Activated CD4-positive, alpha-beta T cell treated with anti-CD3 and anti-CD28 coated beads for 24 hours (primary cell): ENCODE results near the gene MBTPS2.
A peak's percentile ranks its signal among the peaks of the same experiment; 100 is the strongest.
"Not testable (repeated sequence)": the region's sequence is repeated elsewhere in the genome, so short reads cannot be mapped to it uniquely, and the experiment has no call there.

ENCODE experiments used
- DNase-seq, 2 donors: peaks; one replicate each; pipeline ENCODE4 v3.0.0-alpha.2; 2020; ENCODE audit warnings: low read depth in 2 of 2

MBTPS2 gene

DNA sequence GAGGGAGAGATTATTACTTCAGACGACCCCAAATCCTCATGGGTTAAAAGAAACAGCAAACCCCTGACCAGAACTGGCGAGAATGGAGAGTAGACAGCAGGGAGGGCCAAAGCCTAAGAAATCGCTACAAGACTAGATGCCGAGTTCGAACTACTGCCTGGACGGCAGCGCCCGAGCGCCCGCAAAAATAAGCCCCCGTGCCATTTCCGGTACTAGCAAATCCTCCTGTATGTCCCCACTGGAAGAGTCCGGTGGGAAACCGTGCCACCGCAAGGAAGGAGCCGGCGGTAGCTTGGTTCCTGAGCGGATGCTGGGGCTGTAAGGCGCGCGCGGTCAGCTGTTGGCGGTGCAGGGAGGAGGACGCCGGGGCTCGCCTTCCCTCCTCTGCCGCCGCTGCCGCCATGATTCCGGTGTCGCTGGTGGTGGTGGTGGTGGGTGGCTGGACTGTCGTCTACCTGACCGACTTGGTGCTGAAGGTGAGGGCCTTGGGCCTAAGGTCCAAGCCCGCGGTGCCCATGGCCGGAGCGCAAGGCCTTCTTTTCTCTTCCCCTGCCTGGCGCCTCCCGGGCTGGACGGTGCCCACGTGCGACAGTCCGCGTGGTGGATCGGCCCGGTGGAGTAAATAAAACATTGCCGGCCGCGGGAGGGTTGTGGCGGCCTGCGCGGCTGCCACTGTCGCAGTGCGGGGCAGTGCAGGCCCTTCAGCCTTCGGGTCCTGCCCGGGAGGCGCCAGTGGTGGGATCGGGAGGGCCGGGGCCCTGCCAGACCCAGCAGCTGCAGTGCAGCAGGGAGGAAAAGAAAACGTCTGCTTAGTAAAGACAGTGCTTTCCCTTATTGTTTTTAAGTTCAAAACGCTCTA is at the start of gene MBTPS2:
Gene MBTPS2 (plus strand): TSS at position 284 of the 859 bp plus-strand sequence. CDS start 118 bp downstream, at position 402.
- peak; percentile 68 to 71 for DNase-seq

DNA sequence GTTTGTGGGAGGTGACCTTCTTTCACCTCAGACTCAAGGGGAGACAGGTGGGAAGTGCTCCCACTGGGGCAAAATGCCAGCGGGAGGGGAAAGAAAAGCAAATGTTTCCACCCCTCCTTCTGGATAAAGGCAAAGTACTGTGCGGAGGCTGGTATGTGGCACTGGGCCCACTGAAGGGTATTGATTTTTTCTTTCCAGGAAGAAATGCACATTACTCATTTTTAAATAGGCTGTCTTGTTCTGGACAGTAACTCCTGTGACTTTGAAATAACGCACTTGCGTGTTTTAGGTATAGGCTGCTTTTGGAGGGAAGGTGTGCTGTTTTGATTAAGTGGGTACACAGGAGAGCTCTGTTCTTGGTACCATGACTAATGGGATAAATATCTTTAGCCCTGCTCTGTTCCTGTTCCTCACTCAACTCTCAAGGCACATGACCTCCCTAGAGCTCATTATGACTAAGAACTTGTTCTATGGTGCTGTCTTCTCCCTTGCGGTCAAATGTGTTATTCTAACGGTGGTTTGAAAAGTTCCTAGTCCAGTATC is 40.7 kb upstream of the MBTPS2 start:
- no peak for DNase-seq

DNA sequence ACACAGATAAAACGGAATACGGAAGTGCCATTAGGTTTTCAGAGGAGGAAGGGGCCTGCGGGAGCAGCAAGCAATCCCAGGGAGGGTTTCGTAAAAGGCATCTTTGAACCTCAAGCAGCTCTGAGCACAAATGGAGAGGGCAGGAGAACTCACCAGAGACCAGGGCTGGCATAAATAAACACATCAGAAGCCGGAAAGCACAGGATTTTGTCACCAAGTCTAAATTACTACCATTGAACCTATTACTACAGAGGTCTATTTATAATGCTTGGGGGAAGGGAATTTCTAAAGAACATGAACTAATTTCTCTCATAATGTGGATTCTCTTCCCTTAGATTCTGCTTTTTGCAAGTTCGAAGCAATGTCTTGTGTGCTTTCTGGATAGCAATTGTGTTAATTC is 39.6 kb upstream of the MBTPS2 start:
- DNase-seq = no peak

DNA sequence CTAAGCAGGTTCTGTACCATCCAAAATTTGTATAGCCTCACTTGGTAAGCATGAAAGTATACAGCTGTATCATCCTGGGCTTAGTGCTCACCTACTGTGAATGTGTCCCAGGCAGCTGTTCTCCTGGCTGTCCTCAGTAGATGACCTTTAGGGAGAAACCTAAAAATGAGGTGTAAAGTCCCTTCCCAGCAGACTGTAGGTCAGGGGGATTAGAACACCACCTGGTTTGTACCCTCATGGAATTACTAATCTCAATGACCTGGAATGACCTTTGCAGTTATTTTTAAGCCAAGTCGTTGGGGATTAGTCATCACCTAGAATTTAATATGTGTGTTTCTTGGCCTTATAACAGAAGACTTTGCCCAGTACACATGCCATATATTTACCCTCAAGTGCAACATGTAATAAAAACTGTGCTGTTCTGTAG is 39.1 kb upstream of the MBTPS2 start:
- DNase-seq = no peak

DNA sequence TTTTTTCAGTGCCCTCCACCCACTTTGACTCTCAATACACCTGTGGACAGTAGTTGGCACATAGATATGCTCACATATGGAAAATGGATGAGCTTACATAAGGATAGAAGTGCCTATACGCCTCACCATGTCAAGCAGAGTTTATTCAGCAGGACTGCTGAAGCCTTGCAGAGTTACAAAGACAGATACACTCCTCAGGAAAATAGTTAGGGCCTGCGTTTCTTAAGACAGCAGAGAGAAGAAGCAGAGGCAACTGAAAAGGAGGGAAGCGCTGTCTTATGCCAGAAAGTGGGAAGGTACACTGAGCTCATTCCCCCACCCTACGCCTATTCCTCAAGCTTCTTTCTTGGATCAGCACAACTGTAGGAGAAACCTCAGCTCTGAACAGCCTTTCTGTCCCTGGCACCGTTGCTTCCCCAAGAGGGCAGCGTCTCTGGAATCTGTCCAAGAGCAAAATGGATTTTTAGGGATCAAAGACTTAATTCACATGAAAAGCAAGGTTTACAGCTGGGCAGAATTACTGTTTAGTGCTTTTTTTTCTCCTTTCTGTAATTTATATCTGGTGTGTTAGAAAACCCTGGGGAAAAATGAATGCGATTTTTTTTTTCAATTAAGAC is 37.3 kb upstream of the MBTPS2 start:
- no peak for DNase-seq

DNA sequence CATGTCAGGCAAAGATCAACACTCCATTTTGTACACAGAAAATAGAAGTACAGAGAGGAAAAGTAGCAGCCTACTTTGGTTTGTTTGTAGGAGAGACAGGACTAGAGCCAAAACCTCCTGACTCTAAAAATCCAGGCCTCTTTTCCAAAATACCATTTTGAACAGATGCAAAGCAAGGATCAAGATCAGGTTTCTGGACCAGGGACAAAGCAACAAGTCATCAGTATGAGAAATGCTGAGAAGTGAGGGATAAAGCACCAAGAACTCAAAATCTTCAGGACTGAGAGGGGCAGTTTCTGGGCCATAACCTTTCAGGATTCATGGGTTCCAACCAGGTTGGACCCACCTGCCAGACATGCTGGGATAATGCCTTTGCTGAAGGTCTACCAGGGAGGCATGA is 36.6 kb upstream of the MBTPS2 start:
- DNase-seq = no peak

DNA sequence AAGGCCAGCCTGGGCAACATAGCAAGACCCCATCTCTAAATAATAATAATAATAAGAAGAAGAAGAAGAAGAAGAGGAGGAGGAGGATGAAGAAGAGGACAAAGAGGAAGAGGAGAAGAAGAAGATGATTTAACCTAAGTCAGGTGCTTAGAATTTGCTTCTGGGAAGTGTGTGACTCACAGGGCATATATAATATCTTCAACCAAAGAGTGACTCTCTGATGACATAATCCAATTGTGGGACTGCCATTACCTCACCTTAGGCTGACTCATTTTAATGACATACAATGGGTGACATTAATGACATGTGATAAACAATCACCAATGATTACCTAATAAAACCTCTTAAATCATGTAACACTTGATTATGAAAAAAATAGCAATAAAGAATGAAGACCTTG is 32.7 kb upstream of the MBTPS2 start:
- no peak for DNase-seq

DNA sequence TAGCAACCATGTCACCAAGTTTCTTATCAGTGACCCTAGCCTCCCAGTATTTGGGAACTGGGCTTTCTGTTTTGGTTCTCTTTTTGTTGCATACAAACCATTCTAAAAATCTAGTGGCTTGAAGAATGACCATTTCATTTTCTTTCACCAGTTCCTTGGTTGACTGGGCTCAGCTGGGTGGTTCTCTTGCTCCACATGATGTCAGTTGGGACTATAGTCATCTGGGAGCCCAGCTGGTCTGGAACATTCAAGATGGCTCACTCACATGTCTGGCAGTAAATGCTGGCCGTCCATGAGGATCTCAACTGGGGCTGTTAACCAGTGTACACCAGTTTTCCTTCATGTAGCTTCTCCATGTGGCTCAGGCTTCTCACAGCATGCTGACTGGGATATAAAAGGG is 27.6 kb upstream of the MBTPS2 start:
- no peak for DNase-seq

DNA sequence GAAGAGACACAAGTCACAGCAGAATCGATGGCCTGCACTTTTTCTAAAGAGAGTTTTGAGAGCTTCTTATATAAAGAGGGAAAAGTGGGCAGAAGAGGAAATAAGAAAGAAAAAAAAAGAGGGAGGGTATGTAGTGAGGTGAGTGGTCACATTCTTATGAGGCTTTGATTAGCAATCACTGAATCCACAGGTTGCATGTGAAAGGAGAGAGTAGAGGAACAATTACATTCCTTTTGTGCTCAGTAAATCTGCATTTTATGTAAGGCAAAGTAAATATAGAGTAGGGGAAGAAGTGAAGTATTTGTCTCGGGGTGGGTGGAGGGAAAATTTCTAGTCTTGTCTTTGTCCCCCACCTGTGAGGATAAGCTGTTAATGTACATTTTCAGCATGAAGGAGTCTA is 26.8 kb upstream of the MBTPS2 start:
- no peak for DNase-seq

DNA sequence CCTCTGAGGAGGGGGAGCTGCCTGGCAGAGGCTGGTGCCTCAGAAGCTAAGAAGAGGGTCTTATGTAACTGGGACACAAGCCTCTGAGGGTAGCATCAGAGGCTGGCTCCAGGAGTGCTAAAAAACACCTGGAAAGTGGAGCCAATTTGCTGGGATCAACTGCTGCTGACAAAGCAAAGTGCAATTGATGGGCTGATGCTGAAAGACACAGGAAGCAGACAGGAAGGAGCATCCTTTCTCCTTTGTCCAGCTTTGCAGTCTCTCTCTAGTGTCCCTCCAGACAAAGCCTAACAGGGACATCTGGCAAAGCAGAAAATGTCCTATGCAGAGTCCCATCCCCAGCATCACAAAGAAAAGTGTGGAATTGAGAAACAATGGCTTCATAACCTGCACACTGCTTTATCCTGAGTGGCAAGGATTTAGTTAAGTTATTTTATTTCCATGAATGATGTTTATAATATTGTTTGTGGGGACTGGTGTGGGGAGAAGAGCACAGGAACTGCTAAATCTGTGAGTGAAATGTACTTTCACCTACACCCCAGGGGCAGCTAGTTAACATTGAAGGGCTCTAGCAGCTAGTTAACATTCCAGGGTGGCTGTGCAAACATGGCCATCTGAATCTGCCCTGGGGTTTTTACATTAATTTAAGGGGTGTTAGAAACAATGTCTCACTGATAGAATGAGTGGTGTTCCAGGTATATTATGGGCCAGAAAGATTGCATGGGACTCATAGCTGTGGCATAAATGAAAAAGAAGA is 25.6 kb upstream of the MBTPS2 start:
- no peak for DNase-seq

DNA sequence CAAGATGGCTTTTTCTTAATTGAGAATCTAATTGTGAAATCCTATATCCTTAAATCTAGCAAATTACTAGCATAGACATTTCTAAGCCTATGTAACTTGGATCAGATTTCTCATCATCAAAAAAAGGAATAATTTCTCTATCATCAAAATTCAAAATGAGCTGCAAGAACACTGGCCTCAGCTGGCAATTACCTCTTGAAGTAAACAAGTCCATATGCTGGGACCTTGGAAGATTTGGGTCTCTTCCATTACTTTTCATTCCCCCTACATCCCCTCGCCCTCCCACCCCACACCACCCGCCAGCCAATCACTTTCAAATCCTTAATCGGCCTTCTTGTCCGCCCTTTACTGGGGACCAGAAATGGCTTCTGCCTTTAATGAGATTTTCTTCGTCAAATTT is 23.3 kb upstream of the MBTPS2 start:
- no peak for DNase-seq

DNA sequence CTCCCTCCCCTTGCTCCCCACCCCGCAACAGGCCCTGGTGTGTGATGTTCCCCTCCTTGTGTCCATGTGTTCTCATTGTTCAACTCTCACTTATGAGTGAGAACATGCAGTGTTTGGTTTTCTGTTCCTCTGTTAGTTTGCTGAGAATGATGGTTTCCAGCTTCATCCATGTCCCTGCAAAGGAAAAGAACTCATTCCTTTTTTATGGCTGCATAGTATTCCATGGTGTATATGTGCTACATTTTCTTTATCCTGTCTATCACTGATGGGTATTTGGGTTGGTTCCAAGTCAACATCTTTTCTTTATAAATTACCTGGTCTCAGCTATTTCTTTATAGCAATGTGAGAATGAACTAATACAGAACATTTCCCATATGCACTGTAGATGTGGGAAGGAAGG is 19.2 kb upstream of the MBTPS2 start:
- not testable (repeated sequence) for DNase-seq

DNA sequence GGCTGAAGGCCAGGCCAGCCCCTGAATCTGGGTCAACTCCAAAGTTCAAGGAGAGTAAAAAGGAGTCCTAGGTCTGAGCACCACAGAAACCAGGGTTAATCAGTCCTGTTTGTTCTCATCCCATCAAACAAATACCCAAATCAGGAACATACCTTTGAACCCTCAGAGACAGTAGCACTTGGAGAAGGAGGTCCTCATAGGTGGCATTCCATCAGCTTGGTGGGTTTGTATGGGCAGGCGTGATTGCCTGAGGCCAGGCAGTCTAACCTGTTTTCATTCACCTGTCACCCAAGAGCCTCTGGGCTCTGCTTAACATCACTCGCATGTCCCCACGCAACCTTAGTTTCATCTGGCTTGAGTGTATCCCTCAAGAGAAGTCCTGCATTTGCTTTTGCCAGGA is 17.5 kb upstream of the MBTPS2 start:
- no peak for DNase-seq

DNA sequence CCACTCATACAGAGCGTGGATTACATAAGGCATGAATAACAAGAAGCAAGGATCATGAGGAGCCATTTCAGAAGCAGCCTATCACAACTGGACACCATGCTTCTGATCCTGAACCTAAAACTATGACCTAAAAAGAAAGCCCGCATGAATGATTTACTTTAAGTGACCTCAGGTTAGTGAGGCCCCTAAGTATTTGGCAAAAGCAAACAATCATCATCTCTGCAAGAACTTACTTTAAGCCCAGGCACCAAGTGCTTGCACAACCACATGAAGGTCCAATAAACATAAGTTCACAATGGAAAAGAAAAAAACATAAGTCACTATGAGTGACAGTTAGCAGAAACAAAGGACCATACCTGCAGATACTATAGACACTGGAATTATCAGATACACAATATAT is 7.9 kb upstream of the MBTPS2 start:
- DNase-seq = no peak

DNA sequence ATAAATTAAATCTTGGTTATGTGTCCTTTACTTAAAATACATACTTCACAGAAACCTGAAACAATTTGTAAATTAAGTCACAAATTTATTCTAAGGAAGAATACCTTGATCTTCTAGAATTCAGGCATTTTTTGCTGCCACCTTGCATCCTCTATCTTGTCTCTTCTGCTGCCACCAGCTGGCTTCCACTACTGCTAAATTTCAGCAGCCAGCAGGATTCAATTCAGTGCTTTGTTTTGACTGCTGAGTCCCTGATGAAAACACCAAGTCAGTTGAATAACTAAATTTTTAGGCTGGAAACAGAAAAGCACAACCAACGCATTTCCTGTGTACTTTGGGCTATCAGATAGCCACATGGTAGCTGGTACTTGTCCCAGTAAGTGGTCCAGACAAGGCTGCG is 2.4 kb upstream of the MBTPS2 start:
- no peak for DNase-seq

DNA sequence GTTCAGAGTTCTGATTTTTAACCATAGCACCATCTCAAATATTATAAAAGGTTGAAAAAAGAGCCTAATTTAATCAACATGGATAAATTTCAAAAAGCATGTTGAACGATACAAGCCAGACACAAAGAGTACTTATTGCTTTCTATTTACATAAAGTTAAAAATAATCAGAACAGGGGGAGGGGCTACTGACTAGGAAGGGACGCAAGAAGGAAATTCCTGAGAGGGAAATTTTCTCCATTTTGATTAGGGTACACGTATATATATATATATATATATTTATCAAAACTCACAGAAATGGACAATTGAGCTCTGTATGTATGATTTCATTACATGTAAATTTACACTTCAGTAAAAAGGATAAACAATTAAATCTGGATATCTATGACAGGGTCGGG is 482 bp upstream of the MBTPS2 start:
- no peak for DNase-seq

DNA sequence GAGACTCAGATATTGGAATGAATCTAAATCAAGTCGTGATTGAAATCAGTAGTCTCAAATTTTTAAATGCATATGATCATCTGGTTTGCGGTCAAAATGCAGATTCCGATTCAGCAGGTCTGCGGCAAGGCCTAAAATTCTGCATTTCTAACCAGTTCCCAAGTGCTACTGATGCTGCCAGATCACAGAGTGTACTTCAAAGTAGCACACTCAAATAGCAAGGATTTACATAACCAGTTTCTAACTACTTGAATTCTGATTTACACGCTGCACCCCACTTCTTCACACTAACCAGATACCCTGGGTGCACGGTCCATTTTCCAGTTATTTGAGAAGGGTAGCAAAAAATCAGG is 752 bp downstream of the MBTPS2 start:
- DNase-seq = peak in 1 of 2 donors; percentile 6

DNA sequence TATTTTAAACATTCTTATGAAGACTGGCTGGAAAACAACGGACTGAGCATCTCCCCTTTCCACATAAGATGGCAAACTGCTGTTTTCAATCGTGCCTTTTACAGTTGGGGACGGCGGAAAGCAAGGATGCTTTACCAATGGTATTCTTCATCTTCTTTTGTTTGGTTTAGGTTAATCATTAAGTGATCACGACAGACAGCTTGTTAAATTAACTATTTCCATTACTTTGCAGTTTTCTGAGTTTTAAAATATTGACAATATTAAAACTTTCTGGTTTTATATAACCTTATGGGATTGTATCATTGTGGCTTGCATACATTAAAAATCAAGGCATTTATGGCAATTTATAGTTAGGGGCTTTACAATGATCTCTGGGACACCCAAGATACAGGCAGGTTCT is 3.8 kb downstream of the MBTPS2 start:
- DNase-seq = no peak

DNA sequence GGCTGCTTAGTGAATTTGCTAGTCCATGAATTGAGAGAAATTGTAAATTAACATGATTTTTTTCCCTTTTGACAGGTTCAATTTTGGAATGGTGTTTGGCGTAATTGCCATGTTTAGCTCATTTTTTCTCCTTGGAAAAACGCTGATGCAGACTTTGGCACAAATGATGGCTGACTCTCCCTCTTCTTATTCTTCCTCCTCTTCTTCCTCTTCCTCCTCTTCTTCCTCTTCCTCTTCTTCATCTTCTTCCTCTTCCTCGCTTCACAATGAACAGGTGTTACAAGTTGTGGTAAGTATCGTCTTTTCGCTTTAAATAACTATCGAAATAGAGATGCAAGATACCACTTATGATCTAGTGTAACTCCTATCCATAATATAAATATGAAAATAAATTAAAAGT is 5.7 kb downstream of the MBTPS2 start:
- DNase-seq = no peak

DNA sequence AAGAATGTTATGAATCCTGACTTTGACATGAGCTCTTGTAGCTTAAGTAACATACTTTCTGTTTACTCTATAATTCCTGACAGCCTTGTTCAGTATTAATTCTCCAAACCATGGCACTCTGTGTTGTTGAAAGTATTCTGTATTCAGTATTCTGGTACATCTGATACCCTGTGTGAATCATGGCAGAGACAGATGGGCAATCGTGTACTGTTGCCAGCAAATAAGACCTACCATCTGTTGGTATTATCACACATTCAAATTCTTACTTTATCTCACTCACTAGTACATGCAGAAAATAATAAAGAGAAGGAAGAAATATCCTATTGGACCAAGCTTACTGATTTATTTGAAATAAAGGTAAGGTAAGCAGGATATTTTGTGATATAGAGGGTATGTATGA is 7.9 kb downstream of the MBTPS2 start:
- DNase-seq = no peak

DNA sequence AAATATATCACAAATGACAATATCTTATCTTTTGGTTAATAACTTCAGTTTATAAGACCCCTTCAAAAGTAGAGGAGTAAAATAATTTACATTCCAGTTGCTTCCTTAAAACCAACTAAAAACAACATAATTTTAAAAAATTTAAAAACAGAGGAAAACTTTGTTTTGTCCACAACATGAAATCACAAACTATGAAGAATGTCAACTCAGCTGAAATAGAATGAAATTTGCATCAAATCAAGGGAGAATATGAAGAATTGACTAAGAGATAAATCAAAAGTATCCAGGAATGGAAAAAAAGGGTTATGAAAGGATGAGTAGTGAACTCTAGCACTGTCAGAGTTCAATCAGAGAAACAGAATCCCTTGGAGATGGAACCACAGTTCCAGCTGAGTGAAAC is 14.2 kb downstream of the MBTPS2 start:
- no peak for DNase-seq

DNA sequence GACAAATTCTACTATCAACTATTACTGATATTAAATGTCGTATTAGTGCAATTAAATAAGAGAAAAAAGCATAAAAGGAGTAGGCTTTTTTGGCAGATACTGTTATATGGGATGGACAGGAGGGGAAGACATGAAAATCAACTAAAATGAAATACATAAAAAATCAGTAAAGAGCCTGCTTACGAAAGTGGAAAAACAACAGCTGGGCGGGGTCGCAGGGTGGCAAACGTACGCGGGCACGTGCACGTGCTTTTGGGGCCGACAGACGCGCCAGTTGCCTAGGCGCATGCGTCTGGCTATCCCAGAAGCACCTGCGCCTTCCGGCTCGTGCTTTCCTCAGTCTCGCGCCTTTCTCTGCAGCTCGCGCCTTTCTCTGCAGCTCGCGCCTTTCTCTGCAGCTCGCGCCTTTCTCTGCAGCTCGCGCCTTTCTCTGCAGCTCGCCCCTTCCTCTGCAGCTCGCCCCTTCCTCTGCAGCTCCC is 16.6 kb downstream of the MBTPS2 start, which contains the start of gene YY2:
Gene YY2 (plus strand): TSS at position 51 of the 479 bp plus-strand sequence. CDS start 498 bp downstream, outside the sequence.
- no peak for DNase-seq
